KMS-11 (cell line): ENCODE measurements around the gene MISFA.
"Not testable (repeated sequence)": the region's sequence is repeated elsewhere in the genome, so short reads cannot be mapped to it uniquely, and the experiment has no call there.

Experiments
- H2AFZ ChIP-seq: fragments of 200-600 bp; sonication (generic); 2 replicates; pipeline ENCODE4 v1.6.1; 2016; ENCODE audit warnings: antibody characterized with exemption, mixed run types, low read depth
- H3K27ac ChIP-seq: fragments of 200-600 bp; sonication (generic); 2 replicates; pipeline ENCODE4 v1.6.1; 2016; ENCODE audit warnings: mild to moderate bottlenecking, mixed run types
- H3K27me3 ChIP-seq: fragments of 200-600 bp; sonication (generic); 2 replicates; pipeline ENCODE4 v1.6.1; 2017; ENCODE audit warnings: mild to moderate bottlenecking, low read depth, mixed run types, moderate library complexity; ENCODE audit not compliant: insufficient read depth
- H3K36me3 ChIP-seq: fragments of 200-600 bp; sonication (generic); 2 replicates; pipeline ENCODE4 v1.6.1; 2017; ENCODE audit warnings: mild to moderate bottlenecking, mixed run types; ENCODE audit not compliant: insufficient read depth
- H3K4me1 ChIP-seq: fragments of 200-600 bp; sonication (generic); 2 replicates; pipeline ENCODE4 v1.6.1; 2016; ENCODE audit warnings: mild to moderate bottlenecking, low read depth, mixed run types; ENCODE audit not compliant: poor library complexity, severe bottlenecking
- H3K4me2 ChIP-seq: fragments of 200-600 bp; sonication (generic); 2 replicates; pipeline ENCODE4 v1.7.0; 2016; ENCODE audit warnings: mild to moderate bottlenecking, mixed run types
- H3K4me3 ChIP-seq: fragments of 200-600 bp; sonication (generic); IDR thresholded peaks from 2 replicates; pipeline ENCODE4 v1.6.1; 2017; ENCODE audit warnings: low read depth, low read length, mixed read lengths; ENCODE audit not compliant: insufficient read depth
- H3K79me2 ChIP-seq: fragments of 200-600 bp; sonication (generic); 2 replicates; pipeline ENCODE4 v1.6.1; 2016; ENCODE audit warnings: low read depth, mixed run types; ENCODE audit not compliant: insufficient read depth
- H3K9ac ChIP-seq: fragments of 200-600 bp; sonication (generic); 2 replicates; pipeline ENCODE4 v1.6.1; 2016; ENCODE audit warnings: mild to moderate bottlenecking, mixed run types
- H4K20me1 ChIP-seq: fragments of 200-600 bp; sonication (generic); 2 replicates; pipeline ENCODE4 v1.6.1; 2016; ENCODE audit warnings: mild to moderate bottlenecking, mixed run types; ENCODE audit not compliant: insufficient read depth
- TF ChIP-seq, protein P1 (sequence below): fragments of 200-600 bp; sonication (generic); conservative IDR thresholded peaks from 2 replicates; pipeline ENCODE4 v1.6.1; 2017; ENCODE audit warnings: low read depth, mild to moderate bottlenecking, antibody characterized with exemption, low read length, moderate library complexity, mixed read lengths

Gene MISFA

DNA sequence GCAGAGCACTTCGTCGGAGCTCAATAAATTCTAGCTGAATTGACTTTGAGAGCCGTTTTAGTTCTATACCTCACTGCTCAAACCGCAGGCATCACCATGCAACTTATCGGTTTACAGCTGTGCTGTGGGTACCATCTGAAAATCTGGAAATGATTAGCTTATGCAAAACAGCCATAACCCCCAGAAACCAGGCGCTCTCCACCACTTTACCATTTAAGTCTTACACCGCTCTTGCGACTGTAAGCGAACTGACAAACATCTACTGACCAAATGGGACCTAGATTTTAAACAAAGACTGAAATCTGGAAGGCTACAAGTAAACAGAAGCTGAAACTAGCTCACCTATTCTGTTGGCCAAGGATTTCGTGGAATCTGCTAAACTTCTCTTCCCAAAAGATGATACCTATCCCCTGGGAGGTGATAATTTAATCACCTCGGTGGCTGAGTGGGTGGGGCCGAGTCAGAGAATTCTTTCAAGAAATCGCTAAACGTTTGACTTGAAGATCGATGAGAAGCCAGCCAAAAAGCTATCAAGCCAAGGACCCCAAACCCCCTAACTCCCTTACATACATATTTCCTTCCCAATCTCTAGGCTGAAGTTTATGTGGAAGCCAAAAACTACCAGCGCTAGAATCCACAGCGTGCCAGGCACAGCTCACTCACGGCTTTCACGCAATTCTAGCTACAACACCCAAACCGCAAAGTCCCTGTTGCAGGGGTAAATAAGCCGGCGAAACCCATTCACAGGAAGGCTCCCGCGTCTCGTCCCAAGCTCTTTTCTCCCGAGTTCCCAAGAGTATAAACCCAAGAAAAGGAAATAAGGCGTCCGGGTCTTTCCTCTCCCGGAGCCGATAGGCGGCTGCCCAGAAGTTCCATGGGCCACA, 33.9 kb downstream of the MISFA start:
- Histone ChIP-seq H3K27me3 (no peaks in the 10 kb centered on the region), H4K20me1 (0 out of 2 replicates have a peak, but pooled peaks cover 6% of the 10 kb centered on the region), H3K9ac (peak overlapping the region; percentile 82; the same call in 1 of the 2 replicates), H3K27ac (peak overlapping the region; percentile 87), H2AFZ (peak overlapping the region; percentile 86; the same call in 1 of the 2 replicates), H3K4me2 (peak overlapping the region; percentile 95), H3K4me1 (peaks cover 35% of the 10 kb centered on the region), H3K36me3 (no peaks in the 10 kb centered on the region), H3K79me2 (peaks cover 56% of the 10 kb centered on the region), H3K4me3 (no peak overlapping the region)
- TF ChIP-seq, protein P1, sequence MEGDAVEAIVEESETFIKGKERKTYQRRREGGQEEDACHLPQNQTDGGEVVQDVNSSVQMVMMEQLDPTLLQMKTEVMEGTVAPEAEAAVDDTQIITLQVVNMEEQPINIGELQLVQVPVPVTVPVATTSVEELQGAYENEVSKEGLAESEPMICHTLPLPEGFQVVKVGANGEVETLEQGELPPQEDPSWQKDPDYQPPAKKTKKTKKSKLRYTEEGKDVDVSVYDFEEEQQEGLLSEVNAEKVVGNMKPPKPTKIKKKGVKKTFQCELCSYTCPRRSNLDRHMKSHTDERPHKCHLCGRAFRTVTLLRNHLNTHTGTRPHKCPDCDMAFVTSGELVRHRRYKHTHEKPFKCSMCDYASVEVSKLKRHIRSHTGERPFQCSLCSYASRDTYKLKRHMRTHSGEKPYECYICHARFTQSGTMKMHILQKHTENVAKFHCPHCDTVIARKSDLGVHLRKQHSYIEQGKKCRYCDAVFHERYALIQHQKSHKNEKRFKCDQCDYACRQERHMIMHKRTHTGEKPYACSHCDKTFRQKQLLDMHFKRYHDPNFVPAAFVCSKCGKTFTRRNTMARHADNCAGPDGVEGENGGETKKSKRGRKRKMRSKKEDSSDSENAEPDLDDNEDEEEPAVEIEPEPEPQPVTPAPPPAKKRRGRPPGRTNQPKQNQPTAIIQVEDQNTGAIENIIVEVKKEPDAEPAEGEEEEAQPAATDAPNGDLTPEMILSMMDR: no peak

DNA sequence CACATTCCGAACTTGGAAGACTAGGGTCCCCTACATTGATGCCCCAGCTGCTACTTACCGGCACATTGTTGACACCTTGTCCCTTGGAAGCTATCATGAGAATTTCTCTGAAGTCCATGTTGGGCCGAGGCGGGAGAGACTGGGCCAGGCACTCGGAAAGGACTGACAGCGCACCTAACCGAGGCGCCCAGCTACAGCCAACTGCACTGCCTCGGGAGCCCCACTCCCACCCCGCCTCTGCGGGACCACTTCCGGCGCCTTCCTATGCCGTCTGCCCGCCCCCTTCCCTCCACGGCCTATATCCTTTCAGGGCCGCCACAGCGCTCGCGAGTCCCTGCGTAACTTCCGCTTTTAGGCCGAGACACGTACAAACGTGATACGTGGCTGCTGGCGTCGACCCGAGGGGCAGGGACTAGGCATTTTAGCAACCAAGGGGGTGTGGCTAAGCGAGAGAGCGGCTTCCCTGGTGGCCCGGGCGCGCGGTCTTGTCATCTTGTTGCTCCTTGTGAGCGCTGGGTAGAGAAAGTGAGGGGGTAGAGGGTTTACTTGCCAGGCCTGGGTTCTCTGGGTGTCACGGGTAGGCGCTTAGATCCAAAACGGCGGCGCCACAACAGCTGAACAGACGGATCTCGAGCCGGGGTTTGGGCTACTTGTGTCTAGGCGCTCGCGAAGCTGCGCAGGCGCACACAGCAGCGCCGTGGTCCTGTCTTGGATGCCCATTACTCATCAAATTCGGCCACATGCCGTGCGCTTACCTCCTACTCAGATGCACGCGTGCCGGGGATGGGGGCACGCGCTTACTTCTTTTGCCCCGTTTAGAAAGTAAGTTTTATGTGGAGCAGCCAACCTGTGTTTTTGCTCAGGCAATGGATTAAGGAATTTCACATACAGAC, 34.8 kb downstream of the MISFA start, which contains the start of gene SPTY2D1:
TSS of gene SPTY2D1 (minus strand) at position 203 of the 893 bp plus-strand sequence. CDS start at position 118, 85 bp downstream.
- H2AFZ ChIP-seq: peak within 1 kb of the TSS; percentile 86
- 0 out of 2 replicates have a peak, but pooled peaks cover 6% of the 10 kb centered on the region for H4K20me1 ChIP-seq
- no peak within 1 kb of the TSS for H3K4me3 ChIP-seq
- TF ChIP-seq, protein P1: no peak
- H3K27ac ChIP-seq: peak within 1 kb of the TSS; percentile 87
- H3K27me3 ChIP-seq: no peaks in the 10 kb centered on the region
- no peaks in the 10 kb centered on the region for H3K36me3 ChIP-seq
- peak within 1 kb of the TSS; percentile 99 for H3K4me2 ChIP-seq
- H3K9ac ChIP-seq: peak within 1 kb of the TSS; percentile 82
- H3K4me1 ChIP-seq: peaks cover 26% of the 10 kb centered on the region
- H3K79me2 ChIP-seq: peaks cover 47% of the 10 kb centered on the region

DNA sequence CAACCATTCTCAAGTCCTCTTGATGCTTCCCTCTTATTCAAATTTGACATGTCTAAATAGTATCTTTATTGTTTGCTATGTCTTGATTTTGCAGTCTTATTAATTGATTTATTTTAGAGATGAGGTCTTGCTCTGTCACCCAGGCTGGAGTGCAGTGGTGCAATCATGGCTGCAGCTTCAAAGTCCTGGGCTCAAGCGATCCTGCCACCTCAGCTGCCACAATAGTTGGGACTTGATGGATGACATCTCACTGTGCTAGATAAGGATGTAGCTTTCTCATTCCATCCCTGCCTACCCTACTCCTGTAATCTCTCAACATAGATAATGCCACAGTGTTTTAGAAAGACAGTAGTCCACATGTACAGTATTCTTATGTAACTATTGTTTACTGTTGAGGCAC, 42.1 kb downstream of the MISFA start:
- Histone ChIP-seq H3K79me2 (no peaks in the 10 kb centered on the region), H4K20me1 (no peaks in the 10 kb centered on the region), H3K9ac (no peak overlapping the region), H3K36me3 (no peaks in the 10 kb centered on the region), H3K4me3 (no peak overlapping the region), H3K4me2 (no peak overlapping the region), H3K27me3 (no peaks in the 10 kb centered on the region), H3K4me1 (no peaks in the 10 kb centered on the region), H2AFZ (no peak overlapping the region), H3K27ac (no peak overlapping the region)
- TF ChIP-seq, protein P1: no peak

DNA sequence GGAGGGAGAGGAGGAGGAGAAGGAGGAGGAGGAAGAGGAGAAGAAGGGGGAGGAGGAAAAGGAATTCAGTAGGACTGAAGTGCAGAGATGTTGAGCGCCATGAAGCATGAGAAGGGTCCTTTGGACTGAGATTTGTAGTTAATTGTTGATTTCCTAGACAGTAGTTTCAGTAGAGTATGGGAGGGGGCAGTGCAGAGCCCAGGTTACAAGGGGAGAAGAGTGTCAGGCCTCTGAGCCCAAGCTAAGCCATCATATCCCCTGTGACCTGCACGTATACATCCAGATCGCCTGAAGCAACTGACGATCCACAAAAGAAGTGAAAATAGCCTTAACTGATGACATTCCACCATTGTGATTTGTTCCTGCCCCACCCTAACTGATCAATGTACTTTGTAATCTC, 43.4 kb downstream of the MISFA start:
- H3K27me3 ChIP-seq, H3K79me2 ChIP-seq: not testable (repeated sequence)

More for the DNA sequence above, 43.4 kb downstream of the MISFA start:
- H2AFZ ChIP-seq, H4K20me1 ChIP-seq, H3K36me3 ChIP-seq, H3K4me2 ChIP-seq, H3K4me3 ChIP-seq, H3K4me1 ChIP-seq, H3K27ac ChIP-seq, H3K9ac ChIP-seq: not testable (repeated sequence)
